Hepatocyte (in vitro differentiated cells): ENCODE measurements around the gene SP9.

Experiments used
- CTCF ChIP-seq: fragments of 200-600 bp; sonication (generic); IDR thresholded peaks from 2 replicates; pipeline ENCODE4 v1.5.1; 2016; ENCODE audit warnings: antibody characterized with exemption, mild to moderate bottlenecking; ENCODE audit not compliant: poor library complexity
- EZH2phosphoT487 ChIP-seq: fragments of 200-600 bp; sonication (generic); IDR thresholded peaks from one replicate; pipeline ENCODE4 v1.6.1; 2018; ENCODE audit warnings: antibody characterized with exemption, mild to moderate bottlenecking, low read depth, moderate library complexity; ENCODE audit not compliant: unreplicated experiment, severe bottlenecking

GRCh38 chr2:174338147-174338605, 3.4 kb downstream of the SP9 start:
- TF ChIP-seq CTCF (no peak), EZH2phosphoT487 (no peak)
